Neural cell (in vitro differentiated cells): ENCODE results near the gene MAGI2.

Experiments
- CTCF ChIP-seq: fragments of 450-650 bp; IDR thresholded peaks from 2 replicates; pipeline ENCODE4 v1.5.1; 2014; ENCODE audit warnings: antibody characterized with exemption, mild to moderate bottlenecking, moderate library complexity; ENCODE audit not compliant: poor library complexity, severe bottlenecking
- EZH2 ChIP-seq: fragments of 200-600, 300-800 bp; shearing (Covaris generic), sonication (generic); IDR thresholded peaks from 2 replicates; pipeline ENCODE4 v1.6.1; 2014; ENCODE audit warnings: antibody characterized with exemption, low read length, borderline replicate concordance, mild to moderate bottlenecking; ENCODE audit not compliant: insufficient read depth, poor library complexity, severe bottlenecking

- TF ChIP-seq CTCF = no peak
- TF ChIP-seq EZH2 = no peak
Measured at GRCh38 chr7:78788464-78788863, 665.0 kb downstream of the MAGI2 start.
